Measurements from ENCODE around the gene OR10T2. TPM values are rescaled to one million over a fixed set of nuclear protein-coding genes. Genes with fewer than 3 reads are reported as not detected.
"Not testable (repeated sequence)": the region's sequence is repeated elsewhere in the genome, so short reads cannot be mapped to it uniquely, and the experiment has no call there.

OR10T2 gene
- total RNA-seq, 1 donor from 2014 or later = not detected

DNA sequence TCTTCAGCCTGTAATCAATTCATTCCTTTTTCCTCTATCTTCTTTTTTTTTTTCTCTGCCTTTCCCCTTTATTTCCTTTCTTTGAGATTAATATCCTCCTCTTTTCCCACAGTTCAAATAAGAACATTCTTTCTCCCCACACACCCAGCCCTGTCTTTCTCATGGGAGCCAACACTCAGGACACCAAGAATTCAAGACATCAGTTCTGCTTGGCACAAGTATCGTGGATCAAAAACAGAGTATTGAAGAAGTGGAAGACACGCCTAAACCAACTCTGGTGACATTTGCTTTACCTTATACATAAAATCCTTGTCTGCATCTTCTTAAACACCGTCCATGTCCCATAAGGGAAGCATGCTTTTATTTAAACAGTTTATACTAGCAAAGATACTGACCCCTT lies 42.6 kb downstream of the OR10T2 start:
- DNase-seq (ENCODE audit: low read depth in 2 of 2) = no peak

DNA sequence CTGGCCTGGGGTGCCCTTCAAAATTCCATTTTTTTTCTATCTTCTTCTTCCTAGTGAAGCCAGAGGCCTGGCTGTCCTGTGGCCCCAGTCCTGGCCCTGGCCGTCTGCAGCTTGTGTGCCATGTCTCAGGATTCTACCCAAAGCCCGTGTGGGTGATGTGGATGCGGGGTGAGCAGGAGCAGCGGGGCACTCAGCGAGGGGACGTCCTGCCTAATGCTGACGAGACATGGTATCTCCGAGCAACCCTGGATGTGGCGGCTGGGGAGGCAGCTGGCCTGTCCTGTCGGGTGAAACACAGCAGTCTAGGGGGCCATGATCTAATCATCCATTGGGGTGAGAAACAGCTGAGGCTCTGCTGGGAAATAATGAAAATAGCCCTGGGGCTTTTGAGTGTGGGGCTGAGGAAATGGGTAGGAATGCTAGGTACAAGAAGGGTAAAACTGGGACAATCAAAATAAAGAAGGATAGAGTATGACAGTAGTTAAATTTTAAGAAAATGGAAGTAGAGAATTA lies 43.4 kb downstream of the OR10T2 start:
- DNase-seq (ENCODE audit: low read depth in 2 of 2) = no peak

DNA sequence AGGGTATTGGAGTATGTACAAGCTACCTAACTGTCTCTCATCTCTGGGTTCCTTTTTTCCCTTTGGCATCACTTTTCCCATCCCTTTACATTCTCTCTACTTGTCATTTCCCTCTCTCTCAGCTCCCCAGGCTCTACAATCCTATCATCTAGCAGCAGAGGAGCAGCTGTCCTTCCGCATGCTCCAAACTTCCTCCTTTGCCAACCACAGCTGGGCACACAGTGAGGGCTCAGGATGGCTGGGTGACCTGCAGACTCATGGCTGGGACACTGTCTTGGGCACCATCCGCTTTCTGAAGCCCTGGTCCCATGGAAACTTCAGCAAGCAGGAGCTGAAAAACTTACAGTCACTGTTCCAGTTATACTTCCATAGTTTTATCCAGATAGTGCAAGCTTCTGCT lies 45.0 kb downstream of the OR10T2 start:
- no peak for DNase-seq (ENCODE audit: low read depth in 2 of 2)

DNA sequence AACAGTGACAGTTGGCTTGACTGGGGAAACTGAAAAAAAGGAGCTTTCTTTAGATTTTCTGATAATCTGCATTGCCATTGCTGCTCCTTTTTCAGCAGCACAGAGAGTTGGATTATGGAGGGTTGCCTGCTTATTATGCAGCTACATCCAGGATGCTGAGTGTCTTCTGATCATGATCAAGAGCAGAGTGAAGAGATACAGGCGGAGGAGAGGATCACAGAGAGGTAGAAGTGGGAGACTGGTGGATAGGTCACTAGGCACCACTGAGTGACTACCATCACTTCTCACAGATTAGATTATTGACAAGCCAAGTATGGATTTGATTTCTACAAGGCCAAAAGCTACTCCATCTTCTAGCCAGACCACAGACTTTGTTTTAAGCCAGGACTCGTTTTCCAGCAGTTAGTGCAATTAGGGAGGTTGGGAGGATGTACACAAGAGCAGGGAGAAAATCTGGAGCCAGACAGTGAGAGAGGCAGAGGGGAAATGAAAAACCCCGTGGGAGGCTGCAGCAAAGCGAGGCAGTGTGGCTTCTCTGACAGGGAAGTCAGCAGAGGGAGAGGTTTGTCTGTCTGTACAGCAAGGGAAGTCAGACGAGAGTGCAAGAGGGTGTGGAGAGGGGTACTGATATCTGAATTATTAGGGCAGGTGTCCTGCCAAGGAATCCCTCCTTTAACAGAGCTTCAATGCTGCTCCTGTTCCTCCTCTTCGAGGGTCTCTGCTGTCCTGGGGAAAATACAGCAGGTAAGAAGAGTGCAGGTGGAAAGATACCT lies 45.8 kb downstream of the OR10T2 start, which contains the start of gene CD1E:
Gene CD1E, plus strand, starts transcription at position 592 of the 773 bp plus-strand sequence. Its CDS starts 95 bp downstream, at position 687.
- DNase-seq (ENCODE audit: low read depth in 2 of 2) = no peak

DNA sequence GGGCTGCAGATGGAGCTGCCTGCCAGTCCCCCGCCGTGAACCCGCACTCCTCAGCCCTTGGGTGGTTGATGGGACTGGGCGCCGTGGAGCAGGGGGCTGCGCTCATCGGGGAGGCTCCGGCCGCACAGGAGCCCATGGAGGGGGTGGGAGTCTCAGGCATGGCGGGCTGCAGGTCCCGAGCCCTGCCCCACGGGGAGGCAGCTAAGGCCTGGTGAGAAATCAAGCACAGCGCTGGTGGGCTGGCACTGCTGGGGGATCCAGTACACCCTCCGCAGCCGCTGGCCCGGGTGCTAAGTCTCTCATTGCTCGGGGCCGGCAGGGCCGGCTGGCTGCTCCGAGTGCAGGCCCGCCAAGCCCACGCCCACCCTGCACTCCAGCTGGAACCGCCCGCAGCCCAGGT lies 50.3 kb downstream of the OR10T2 start:
- not testable (repeated sequence) for DNase-seq (ENCODE audit: low read depth in 2 of 2)

Other genes starting within 250 kb of the OR10T2 start
- under 0.01 TPM in 2 replicates for gene CD1D, start 218.6 kb downstream of the OR10T2 start, total RNA-seq
- gene CD1A, start 145.0 kb downstream of the OR10T2 start, total RNA-seq = not detected in 2 replicates
- gene CD1C, start 109.5 kb downstream of the OR10T2 start, total RNA-seq = not detected in 2 replicates
- not detected in 2 replicates for gene CD1B, start 67.9 kb downstream of the OR10T2 start, total RNA-seq
- not detected in 2 replicates for gene CD1E, start 45.6 kb downstream of the OR10T2 start, total RNA-seq
- gene OR10K2, start 26.8 kb upstream of the OR10T2 start, total RNA-seq = not detected in 2 replicates
- gene OR10K1, start 62.4 kb upstream of the OR10T2 start, total RNA-seq = not detected in 2 replicates
- not detected in 2 replicates for gene OR10R2, start 72.8 kb upstream of the OR10T2 start, total RNA-seq
- gene OR6Y1, start 154.9 kb upstream of the OR10T2 start, total RNA-seq = not detected in 2 replicates
- not detected in 2 replicates for gene OR6P1, start 171.1 kb upstream of the OR10T2 start, total RNA-seq
- not detected in 2 replicates for gene OR10X1, start 180.4 kb upstream of the OR10T2 start, total RNA-seq
- gene OR10Z1, start 205.8 kb upstream of the OR10T2 start, total RNA-seq = not detected in 2 replicates